Right lobe of liver (tissue), 4 donors: ENCODE data around the gene PHF20.

ENCODE experiments used
- CTCF ChIP-seq, 4 donors: fragments of 200-600 bp in 3 of 4; fragments of 450-650 bp in 1 of 4; IDR thresholded peaks; one replicate each; pipeline versions ENCODE4 v1.5.1 to v1.8.0; 2016 to 2022; ENCODE audit warnings: antibody characterized with exemption in 4 of 4, mild to moderate bottlenecking in 2 of 4
- POLR2A ChIP-seq: fragments of 450-650 bp; IDR thresholded peaks from one replicate; pipeline ENCODE4 v1.6.1; 2017; ENCODE audit warnings: antibody characterized with exemption, mild to moderate bottlenecking
- donor health status: DM: no; HTN: no; CAD: no.
- donor health status: DM: no; HTN: no; CAD: no.
- donor health status: DM: no; HTN: yes; CAD: no.

- TF ChIP-seq POLR2A, result no peak
- TF ChIP-seq CTCF (IDR thresholded peaks at IDR 0.05), result no peak
Measured at GRCh38 chr20:35934050-35934449, 162.2 kb downstream of the PHF20 start.
